Hepatic stellate cell (primary cell): ENCODE measurements around the gene CNN3.
A peak's percentile ranks its signal among the peaks of the same experiment; 100 is the strongest.

Experiments
- DNase-seq: peaks from one replicate; pipeline ENCODE4 v3.0.0; 2011; ENCODE audit warnings: low spot score

The CNN3 gene

DNA sequence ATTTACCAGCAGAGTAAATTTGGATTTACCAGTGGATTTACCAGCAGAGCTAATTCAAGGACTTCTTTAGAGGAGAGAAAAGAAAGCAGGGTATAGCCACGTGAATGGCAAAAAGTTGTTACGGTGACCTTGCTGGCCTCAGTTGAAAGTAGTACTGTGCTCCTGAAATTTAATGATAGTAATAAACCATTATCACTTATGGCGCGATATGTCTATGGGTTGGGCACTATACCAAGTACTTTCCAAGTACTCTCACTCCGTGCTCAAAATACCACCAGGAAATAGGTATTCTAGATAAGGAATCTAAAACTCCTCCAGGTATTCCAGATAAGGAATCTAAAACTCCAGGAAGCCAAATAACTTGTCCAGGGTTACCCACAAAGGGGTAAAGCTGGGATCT lies 70.9 kb downstream of the CNN3 start:
- no peak for DNase-seq

- DNase-seq, result no peak
These were observed 71.6 kb downstream of the CNN3 start for GRCh38 chr1:94855307-94855700.

- DNase-seq, result peak; percentile 89
These were observed 72.2 kb downstream of the CNN3 start for GRCh38 chr1:94854458-94855306.

DNA sequence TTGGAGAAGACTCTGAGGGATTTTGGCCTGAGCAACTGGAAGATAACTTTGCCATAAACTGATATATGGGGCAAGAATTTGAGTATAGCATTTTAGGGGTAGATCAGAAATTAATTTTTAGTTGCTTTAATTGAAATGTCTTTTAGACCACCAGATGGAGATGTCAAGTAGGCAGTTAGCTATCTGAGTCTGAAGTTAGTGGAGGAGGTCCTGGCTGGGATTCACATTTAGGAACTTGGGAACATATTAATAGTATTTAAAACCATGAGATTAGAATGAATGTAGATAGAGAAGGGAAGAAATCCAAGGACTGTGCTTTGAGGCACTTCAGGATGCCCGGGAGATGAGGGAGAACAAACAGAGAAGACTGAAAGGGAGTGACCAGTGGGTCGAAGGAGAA lies 74.1 kb downstream of the CNN3 start:
- no peak for DNase-seq

- DNase-seq, result no peak
These were observed 75.3 kb downstream of the CNN3 start for GRCh38 chr1:94851571-94851970.
